ENCODE data around the gene SPEN.
"Not testable (repeated sequence)": the region's sequence is repeated elsewhere in the genome, so short reads cannot be mapped to it uniquely, and the experiment has no call there.

The SPEN gene

DNA sequence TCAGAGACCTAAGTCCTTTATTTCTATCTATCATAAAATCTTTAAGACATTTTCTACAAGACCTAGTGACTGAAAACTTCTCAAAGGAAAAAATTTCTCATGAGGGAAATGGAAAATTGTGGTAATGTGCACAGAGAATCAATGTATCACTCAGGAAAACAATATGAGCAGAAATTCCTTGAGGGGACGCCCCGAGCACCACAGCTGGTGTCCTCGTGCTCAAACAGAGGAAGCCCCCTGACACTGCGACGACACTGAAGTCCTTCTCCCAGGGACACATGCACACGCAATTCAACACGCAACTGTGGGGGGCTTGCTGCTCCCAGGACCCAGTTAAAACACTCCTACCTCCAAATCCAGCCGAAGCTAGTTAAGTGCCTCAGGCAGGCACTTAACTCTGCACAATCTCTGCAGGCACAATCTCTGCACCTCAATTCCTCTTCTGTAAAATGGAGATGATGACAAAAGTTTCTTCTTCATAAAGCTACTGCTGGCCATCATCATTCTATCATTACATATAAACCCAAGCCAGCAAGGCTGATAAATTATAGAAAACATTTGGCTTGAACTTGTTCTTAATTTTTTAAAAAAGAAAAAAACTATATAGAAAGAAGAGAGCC lies 112.4 kb downstream of the SPEN start:
- DNase-seq (ENCODE audit: low read depth in 2 of 2): no peak

DNA sequence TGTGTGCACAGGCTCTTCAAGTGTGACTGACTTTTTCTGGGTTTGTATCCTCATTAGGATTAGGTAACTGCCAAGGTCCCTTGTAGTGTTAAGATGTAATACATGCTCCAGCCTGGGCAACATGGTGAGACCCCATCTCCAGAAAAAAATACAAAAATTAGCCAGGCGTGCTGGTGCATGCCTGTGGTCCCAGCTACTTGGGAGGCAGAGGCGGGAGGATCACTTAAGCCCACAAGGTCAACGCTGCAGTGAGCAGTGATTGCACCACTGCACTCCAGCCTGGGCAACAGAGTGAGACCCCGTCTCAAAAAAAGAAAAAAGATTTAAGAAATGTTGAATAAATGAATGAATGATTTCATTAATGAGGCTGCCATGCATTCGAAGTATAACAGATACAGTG lies 113.3 kb downstream of the SPEN start:
- no peak for DNase-seq (ENCODE audit: low read depth in 2 of 2)

DNA sequence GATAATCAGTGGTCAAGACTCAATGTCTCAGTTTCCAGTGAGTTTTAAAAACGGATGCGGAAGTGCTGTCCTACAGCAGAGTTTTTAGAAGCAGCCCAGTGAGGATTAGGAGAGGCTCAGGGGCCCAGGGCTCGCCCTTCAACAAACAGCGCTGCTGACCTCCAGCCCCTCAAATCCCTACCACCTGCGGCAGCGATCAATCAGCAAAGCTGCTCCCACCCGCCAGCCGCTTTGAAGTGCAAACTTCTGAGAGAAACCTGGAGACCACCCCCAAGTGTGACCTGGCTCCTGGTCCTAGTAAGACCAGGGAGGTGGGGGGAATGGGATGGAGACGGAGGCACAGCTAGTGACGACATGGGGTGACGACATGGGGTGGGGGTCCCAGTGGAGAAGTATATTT lies 114.0 kb downstream of the SPEN start:
- no peak for DNase-seq (ENCODE audit: low read depth in 2 of 2)

DNA sequence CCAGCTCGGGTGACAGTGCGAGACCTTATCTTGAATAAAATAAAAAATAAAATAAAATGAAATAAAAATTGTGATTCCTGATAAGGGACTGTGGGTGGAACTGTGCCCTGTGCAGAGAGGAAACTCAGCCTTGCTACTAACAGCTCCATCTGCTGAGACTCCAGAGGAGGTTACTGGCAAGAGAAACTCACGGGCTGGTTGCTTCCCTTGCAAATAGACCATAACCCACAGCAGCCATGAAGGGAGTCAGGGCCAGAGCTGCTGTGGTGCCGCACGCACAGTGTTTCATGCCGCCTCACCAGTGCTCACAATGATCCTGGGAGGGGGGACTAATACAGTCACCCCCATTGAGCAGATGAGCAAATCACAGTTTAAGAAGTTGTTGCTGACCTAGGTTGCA lies 114.7 kb downstream of the SPEN start:
- no peak for DNase-seq (ENCODE audit: low read depth in 2 of 2)

DNA sequence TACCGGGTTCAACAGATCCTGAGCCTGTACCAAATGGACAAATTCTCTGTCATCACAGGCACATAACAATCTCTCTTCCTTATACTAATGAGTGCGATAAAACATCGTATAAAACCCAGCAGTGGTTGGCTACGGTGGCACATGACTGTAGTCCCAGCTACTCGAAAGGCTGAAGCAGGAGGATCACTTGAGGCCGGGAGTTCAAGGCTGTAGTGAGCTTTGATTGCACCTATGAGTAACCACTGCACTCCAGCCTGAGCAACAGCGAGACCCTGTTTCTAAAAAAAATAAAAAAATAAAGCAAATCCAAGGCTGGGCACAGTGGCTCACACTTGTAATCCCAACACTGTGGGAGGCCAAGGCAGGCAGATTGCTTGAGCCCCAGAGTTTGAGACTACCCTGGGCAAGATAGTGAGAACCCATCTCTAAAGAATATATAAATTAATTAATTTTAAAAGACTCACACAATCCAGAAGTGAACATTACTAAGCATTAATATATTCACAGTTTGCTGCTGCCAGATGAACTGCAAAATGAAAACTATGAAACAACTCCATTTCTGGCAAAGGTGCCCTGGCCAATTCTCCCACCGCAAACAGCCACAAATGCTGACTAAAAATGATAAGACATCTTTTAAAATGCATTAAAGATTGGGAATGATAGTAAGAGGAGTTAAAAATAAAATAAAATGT lies 115.3 kb downstream of the SPEN start:
- no peak for DNase-seq (ENCODE audit: low read depth in 2 of 2)

DNA sequence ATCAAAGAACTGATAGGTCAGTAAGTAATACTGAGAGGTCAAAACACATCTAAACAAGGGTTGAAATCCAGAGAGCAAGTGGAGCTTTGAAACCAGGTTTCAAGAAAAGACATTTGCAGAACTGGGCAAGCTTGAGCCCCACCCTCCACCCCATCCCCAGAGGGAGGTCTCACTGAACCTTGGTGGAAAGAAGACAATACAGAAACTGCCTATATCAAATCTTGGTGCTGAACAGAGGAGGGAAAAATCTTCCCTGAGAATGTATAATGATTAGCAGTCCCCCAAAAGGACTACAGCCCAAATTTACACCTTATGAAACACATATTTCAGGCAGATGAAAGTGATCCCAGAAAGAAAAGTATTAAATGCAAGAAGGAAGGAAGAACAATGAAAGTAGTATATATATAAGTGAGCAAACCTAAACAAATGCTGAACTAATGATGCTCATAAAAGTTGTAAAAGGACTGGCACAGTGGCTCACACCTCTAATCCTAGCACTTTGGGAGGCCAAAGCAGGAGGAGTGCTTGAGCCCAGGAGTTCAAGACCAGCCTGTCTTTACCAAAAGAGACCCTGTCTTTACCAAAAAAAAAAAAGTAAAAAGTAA lies 116.0 kb downstream of the SPEN start:
- DNase-seq (ENCODE audit: low read depth in 2 of 2): no peak

DNA sequence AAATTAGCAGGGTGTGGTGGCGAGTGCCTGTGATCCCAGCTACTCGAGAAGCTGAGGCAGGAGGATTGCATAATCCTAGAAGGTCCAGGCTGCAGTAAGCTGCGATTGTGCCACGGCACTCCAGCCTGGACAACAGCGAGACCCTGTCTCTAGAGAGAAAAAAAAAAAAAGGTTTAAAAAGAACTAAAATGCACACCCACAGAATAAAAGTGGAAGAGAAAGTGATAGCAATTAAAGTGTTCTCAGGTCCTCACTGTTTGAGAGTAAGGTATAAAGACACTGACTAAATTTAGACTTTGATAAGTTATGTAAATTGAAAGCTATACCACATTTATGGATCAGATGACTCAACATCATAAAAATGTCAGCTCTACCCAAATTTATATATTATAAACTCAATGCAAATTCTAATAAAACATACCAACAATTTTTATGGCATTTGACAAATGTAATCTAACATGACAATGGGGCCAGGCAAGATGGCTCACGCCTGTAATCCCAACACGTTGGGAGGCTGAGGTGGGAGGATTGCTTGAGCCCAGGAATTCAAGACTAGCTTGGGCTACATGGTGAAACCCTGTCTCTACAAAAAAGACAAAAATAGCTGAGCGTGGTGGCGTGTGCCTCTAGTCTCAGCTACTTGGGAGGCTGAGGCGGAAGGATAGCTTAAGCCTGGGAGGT lies 116.6 kb downstream of the SPEN start:
- DNase-seq (ENCODE audit: low read depth in 2 of 2): no peak

DNA sequence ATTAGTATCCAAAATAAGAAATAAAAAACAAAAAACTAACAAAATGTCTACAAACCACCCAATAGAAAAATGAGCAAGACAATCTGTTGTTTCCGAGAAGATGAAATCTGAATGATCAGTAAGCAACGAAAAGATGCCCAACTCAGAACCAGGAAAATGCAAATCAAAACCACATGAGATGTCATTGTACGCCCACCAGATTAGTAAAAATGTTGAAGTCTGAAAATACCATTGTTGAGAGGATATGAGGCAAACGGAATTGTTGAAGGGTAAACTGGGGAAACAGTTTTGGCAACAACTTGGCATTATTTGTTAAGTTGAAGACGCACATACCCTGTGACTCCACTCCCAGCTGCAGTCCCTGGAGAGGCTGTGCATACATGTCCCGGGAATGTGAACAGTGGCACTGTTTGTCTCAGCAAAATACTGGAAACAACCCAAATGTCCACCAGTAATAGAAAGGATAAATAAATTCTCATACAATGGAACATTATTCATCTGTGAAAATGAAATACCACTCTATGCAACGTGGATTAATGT lies 117.8 kb downstream of the SPEN start:
- DNase-seq (ENCODE audit: low read depth in 2 of 2): no peak

DNA sequence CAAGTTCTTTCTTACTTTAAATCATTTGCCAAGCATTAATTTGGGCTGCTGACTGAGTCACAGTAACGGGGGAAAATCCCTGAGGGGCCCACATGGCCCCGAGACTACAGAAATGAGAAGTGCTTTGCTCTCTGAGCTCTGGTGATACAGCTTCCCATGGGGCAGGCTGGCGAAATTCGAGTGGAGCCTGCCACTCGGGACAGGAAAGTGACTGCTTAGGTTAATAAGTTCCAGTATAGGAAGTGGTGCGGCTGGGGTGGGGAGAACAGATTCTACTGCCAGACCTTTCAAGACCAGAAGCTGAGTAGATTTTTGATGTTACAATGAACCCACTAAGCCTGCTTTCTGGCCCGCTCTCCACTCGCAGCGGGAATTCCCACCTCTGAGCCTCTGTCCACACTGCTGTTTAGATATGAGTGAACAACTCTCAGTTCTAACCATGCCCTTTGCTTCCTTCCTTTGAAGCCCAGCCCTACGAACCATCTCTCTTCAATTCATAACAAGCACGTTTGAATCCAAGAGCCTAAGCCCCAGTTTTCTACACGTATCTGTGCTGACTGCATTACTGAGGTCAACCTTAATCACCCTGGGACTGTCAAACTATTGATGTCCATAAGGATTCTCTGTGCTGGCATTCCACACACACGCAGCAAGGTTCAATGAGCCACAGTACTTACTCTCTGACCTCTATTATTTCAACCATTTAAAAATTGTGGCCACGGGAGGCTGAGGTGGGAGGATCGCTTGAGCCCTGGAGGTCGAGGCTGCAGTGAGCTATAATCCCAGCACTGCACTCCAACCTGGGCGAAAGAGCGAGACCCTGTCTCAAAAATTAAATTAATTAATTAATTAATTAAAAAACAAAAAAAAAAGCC lies 118.8 kb downstream of the SPEN start:
- peak; percentile 59 to 70 for DNase-seq (ENCODE audit: low read depth in 2 of 2)

DNA sequence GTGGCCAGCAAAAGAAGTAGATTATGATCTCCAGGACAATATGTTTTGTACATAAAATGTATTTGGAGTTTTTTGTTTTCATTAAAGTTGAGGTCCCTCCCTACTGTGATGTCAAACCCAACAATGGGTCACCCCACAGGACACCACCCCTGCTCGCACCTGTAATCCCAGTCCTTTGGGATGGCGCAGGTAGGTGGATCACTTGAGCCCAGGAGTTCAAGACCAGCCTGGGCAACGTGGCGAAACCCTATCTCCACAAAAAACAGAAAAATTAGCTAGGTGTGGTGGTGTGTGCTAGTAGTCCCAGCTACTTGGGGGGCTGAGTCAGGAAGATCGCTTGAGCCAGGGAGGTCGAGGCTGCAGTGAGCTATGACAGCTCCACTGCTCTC lies 119.4 kb downstream of the SPEN start:
- no peak for DNase-seq (ENCODE audit: low read depth in 2 of 2)

DNA sequence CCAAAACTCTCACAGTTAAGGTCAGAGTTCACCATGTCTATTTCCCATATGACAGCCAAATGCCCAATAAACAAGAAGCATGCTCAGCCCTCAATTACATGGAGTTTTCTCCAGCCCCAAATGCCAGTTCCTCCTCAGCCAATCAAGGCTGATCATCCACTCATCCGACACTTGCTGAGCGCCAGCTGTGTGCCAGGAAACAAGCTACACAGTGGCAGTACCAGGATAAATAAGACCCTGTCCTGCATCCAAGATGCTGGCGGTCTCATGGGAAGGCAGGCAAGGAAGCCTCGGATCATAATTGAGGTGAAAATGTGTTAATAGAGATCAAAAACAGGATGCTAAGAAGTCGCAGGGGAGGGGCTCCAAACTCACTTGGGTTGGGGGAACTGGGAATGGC lies 120.7 kb downstream of the SPEN start:
- DNase-seq (ENCODE audit: low read depth in 2 of 2): no peak

DNA sequence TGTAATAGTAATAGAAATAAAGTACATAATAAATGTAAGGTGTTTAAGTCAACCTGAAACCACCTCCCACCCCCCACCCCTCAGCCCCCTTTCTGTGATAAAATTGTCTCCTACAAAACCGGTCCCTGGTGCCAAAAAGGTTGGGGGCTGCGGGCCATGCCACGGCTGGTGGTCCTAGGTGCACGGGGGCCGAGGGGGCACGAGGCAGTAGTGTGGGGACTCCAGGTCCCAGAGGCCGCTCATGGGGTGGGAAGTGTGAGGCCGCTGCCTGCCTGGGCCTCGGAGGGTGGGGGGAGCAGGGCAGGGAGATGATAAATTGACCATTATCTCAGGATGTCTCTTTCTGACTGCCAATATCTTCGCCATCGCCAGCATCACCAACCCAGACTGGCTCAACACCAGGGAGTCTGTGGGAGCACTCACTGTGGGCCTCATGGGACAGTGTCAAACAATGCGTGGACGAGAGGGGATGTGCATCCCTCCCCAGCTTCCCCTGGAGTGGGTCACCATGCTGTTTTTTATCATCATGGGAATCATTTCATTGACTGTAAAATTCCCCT lies 121.9 kb downstream of the SPEN start:
- DNase-seq (ENCODE audit: low read depth in 2 of 2): no peak

DNA sequence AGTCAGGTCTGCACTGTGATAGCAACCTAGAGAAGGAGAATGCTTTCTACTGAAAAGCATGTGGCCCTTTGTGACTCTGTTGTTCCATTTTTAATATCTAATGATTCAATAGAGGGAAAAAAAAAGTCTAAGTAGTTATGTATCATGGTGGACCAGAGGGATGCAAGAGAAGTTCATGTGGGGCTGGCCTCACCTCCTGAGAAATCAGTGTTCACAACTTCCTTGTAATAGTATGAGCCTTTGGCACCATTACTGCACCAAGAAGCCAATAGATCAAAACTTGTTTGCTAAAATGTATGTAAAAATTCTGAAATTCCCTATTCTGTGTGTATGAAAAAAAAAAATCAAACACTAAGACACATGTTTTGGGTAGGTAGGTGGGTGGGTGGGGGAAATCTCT lies 123.4 kb downstream of the SPEN start:
- no peak for DNase-seq (ENCODE audit: low read depth in 2 of 2)

DNA sequence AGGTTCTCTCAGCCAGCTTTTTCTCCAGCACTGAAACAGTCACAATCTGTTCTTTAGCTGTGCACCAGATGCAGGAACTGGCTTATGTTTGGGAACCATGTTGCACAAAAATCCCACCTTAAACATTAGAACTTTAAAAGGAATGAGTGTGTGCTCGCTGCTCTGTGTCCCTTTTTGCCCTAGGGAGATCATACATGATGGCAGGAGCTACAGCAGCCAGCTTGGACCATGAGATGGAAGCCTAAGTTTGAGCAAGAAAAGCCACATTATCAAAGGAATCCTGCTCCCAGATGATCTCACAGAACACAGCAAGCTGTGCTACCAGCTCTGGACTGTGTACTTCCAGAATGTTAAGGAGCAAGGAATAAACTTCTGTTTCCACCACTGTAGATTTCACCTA lies 124.9 kb downstream of the SPEN start:
- DNase-seq (ENCODE audit: low read depth in 2 of 2): no peak

DNA sequence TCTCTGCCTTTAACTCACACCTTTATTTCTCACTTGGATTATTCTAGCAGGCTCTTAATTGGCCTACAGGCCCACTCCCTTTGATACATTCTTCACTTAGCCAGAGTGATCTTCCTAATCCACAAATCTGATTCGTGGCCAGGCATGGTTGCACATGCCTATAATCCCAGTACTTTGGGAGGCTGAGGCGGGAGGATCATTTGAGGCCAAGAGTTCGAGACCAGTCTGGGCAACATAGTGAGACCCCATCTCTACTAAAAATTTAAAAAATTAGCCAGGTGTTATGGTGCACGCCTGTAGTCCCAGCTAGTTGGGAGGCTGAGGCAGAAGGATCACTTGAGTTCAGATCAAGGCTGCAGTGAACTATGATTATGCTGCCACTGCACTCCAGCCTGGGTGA lies 126.3 kb downstream of the SPEN start:
- no peak for DNase-seq (ENCODE audit: low read depth in 2 of 2)

DNA sequence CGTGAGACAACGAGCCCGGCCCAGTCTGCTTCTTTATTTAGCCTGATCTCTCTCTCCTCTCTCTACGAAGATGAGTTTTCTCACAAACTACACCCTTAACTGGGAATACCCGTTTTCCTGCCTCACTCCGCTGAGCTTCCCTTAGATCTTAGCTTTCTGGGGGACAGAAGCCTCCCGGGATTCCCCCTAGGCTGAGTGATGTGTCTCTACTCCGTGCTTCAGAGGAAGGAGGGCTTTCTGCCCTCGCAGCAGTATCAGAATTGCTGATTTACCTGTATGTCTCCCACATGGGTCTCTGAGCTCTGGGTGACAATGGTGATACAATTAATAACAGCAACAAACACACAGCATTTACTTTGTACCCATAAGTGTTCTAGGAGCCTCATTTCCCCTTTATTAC lies 127.3 kb downstream of the SPEN start:
- no peak for DNase-seq (ENCODE audit: low read depth in 2 of 2)

DNA sequence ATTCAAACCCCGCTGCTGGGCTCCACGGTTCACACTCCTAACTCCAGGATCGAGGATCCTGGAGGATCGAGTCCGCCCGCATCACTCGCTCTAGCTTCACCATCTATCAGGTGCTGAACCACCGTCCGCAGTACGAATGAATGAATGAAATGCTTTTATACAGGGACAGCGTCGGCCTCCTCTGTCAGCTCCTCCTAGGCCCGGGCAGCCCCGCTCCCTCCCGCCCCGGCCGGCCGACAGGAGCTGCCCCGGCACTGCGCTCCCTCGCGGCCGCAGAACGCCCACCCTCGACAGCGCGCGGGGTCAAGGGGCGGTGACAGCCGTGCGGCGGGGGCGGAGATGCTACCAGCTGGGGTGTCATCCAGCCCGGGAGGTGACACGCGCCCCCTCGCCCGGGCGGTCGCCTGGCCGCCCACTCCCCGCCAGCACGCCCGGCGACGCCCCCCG lies 127.9 kb downstream of the SPEN start:
- peak; percentile 79 to 82 for DNase-seq (ENCODE audit: low read depth in 2 of 2)

DNA sequence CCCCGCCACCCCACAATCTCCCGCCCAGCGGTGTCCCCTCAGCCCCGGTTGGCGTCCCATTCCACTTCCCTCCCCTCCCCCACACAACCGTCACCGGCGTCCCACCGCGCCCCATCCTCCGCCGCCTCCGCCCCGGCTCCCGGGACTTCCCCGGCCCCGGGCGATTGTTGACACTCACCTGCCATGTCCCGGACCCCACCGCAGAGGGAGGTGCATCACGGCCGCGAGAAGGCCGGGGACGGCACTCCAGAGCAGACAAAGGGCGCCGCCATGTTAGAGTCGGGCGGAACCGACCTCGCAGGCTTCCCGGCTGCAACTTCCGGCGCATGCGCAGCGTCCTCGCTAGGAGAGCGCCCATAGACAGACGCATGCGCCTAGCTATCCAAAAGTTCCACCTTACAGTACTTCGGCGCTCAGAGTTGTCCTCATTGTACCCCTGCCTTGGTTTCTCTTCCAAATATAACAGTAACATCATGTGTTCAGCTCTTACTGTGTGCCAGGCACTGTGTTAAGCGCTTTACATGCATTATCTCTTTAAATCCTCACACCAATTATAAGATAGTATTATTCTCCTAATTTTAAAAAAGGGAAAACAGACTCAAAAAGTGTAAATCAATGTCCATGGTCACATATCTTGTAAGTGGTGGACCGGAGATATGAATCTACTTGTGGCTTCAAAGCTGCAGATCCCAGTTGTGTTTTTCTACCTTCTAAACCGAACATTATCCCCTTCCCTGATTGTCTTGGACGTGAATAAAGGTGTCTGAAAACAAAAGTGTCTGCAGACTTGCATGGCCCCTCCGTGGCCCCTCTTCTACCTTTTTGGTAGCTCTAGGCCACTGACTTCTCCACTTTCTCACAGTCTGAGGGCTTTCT lies 128.5 kb downstream of the SPEN start, which contains the start of gene ZBTB17:
ZBTB17 (minus strand) TSS at position 297 of the 876 bp plus-strand sequence. CDS start 27,606 bp downstream, outside the sequence.
- DNase-seq (ENCODE audit: low read depth in 2 of 2): peak; percentile 94 to 95

DNA sequence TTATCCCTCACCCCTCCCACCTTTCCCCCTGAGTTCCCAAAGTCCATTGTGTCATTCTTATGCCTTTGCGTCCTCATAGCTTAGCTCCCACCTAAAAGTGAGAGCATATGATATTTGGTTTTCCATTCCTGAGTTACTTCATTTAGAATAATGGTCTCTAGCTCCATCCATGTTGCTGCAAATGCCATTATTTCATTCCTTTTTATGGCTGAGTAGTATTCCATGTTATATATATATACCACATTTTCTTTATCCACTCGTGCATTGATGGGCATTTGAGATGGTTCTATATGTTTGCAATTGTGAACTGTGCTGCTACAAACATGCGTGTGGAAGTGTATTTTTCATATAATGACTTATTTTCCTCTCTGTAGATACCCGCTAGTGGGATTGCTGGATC lies 130.4 kb downstream of the SPEN start:
- DNase-seq (ENCODE audit: low read depth in 2 of 2): not testable (repeated sequence)

DNA sequence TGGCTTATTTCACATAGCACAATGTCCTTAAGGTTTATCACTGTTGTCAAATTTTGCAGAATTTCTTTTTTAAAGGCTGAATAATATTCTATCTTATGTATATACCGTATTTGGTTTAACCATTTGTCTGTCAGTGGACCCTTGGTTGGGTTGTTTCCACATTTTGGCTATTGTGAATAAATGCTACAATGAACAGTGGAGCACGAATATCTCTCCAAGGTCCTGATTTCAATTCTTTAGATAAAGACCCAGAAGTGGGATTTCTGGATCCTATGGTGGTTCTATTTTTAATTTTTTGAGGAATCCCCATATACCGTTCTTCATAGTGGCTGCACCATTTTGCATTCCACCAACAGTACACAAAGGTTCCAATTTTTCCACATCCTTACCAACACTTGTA lies 134.2 kb downstream of the SPEN start:
- DNase-seq (ENCODE audit: low read depth in 2 of 2): no peak

Measured in stimulated activated CD8-positive, alpha-beta memory T cell treated with anti-CD3 and anti-CD28 coated beads, Interleukin-15, amount 100 ng/mL, for 4 hours (primary cell).